GM06990 (cell line): ENCODE results near the gene CAMK1D.

ENCODE experiments used
- DNase-seq: peaks from one replicate; pipeline ENCODE4 v3.0.0-alpha.2; 2011; ENCODE audit not compliant: insufficient read length; ENCODE audit errors: extremely low read depth
- H3K27me3 ChIP-seq: replicated peaks from 2 replicates; pipeline ENCODE4 v1.6.0; 2011; ENCODE audit warnings: low read length; ENCODE audit not compliant: control insufficient read depth, insufficient read depth
- H3K36me3 ChIP-seq: 2 replicates; pipeline ENCODE4 v1.5.1; 2011; ENCODE audit warnings: low read length; ENCODE audit not compliant: control insufficient read depth, insufficient read depth
- H3K4me3 ChIP-seq: replicated peaks from 2 replicates; pipeline ENCODE4 v1.5.1; 2011; ENCODE audit warnings: low read depth, mild to moderate bottlenecking, control low read depth, low read length
- CTCF ChIP-seq: IDR thresholded peaks from 2 replicates; pipeline ENCODE4 v1.5.1; 2011; ENCODE audit warnings: low read length, control low read depth, mild to moderate bottlenecking, inconsistent platforms; ENCODE audit not compliant: insufficient read depth, poor library complexity, severe bottlenecking

Gene CAMK1D

GRCh38 chr10:12501841-12502525 lies 152.6 kb downstream of the CAMK1D start:
- no peak for DNase-seq
- no peak overlapping the region for H3K4me3 ChIP-seq
- TF ChIP-seq CTCF, result no peak
- no peaks in the 10 kb centered on the region for H3K36me3 ChIP-seq
- H3K27me3 ChIP-seq, result no peaks in the 10 kb centered on the region

- Histone ChIP-seq H3K36me3 (no peaks in the 10 kb centered on the region), H3K4me3 (no peak overlapping the region), H3K27me3 (no peaks in the 10 kb centered on the region)
- TF ChIP-seq CTCF, result no peak
- no peak for DNase-seq
These were observed 153.4 kb downstream of the CAMK1D start for GRCh38 chr10:12502526-12503274.

GRCh38 chr10:12503311-12503710 lies 154.0 kb downstream of the CAMK1D start:
- Histone ChIP-seq H3K27me3 (no peaks in the 10 kb centered on the region), H3K4me3 (no peak overlapping the region), H3K36me3 (no peaks in the 10 kb centered on the region)
- no peak for TF ChIP-seq CTCF
- DNase-seq, result no peak

GRCh38 chr10:12504176-12504575 lies 154.8 kb downstream of the CAMK1D start:
- no peaks in the 10 kb centered on the region for H3K27me3 ChIP-seq
- DNase-seq, result no peak
- no peak for TF ChIP-seq CTCF
- no peaks in the 10 kb centered on the region for H3K36me3 ChIP-seq
- H3K4me3 ChIP-seq, result no peak overlapping the region

- H3K4me3 ChIP-seq, result no peak overlapping the region
- TF ChIP-seq CTCF, result no peak
- DNase-seq, result no peak
- no peaks in the 10 kb centered on the region for H3K36me3 ChIP-seq
- no peaks in the 10 kb centered on the region for H3K27me3 ChIP-seq
These were observed 155.3 kb downstream of the CAMK1D start for GRCh38 chr10:12504628-12505027.

- TF ChIP-seq CTCF, result no peak
- DNase-seq, result no peak
- H3K27me3 ChIP-seq, result no peaks in the 10 kb centered on the region
- no peak overlapping the region for H3K4me3 ChIP-seq
- no peaks in the 10 kb centered on the region for H3K36me3 ChIP-seq
These were observed 156.3 kb downstream of the CAMK1D start for GRCh38 chr10:12505683-12506082.
